ENCODE data around the gene KRTAP9-3.
"Not testable (repeated sequence)": the region's sequence is repeated elsewhere in the genome, so short reads cannot be mapped to it uniquely, and the experiment has no call there.

KRTAP9-3 gene

DNA sequence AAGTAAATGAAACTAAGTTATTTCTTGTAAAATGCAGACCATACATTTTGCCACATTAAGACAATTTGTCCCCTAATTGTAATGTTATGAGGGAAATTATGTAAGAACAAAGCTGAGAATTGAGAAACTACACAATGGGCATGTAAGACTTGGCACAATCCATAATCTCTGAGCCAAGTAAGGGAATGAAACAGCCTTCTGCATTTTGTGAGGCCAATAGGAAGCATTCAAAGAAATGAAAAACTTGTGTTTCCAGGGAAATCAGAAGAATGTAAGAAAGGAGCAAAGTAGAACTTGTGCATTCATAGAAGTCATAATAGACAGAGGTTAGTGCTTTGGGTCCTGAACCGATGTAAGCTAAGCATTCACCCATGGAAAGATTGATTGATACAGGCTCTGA is 19.0 kb downstream of the KRTAP9-3 start:
- DNase-seq, result no peak

DNA sequence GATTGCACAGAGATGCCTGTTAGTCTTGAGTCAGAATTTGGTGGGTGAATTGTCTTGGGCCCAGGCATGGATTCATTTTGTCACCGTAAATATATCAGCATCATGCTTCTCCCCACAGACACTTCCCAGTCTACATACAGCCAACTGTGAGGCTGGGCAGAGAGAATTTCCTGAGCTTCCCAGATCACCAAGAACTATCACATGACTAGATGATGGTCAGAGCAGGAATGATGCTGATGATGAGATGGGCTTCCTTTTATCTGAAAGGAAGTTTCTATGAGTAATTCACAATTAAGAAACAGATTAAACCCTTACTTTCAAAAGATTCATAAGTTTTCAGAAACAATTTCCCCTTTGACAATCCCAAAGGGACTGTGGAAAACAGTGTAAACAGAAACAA is 22.6 kb downstream of the KRTAP9-3 start:
- DNase-seq, result no peak

DNA sequence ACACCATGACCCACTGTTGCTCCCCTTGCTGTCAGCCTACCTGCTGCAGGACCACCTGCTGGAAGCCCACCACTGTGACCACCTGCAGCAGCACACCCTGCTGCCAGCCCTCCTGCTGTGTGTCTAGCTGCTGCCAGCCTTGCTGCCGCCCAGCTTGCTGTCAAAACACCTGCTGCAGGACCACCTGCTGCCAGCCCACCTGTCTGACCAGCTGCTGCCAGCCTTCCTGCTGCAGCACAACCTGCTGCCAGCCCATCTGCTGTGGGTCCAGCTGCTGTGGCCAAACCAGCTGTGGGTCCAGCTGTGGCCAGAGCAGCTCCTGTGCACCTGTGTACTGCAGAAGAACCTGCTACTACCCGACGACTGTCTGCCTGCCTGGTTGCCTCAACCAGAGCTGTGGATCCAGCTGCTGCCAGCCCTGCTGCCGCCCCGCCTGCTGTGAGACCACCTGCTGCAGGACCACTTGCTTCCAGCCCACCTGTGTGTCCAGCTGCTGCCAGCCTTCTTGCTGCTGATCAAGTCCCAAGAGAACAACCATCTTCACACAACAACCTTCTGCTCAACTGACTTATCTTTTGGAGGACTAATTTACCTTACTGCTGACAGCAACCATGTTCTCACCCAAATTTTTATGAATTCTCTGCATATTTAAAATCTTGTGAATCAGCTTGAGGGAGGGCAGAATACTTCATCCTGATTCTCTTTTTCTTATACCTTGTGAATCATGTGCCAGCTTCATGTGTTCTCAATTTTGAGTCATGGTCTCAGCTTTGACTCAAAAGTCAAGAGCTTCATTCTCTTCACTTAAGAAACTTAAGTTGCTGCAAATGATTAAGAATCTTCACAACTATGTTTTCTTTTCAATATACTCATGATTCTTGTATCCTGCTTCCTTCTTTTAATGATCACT is 23.4 kb downstream of the KRTAP9-3 start, which contains the start of gene KRTAP9-9:
Gene KRTAP9-9, plus strand, starts transcription at position 4 of the 910 bp plus-strand sequence.
- DNase-seq, result not testable (repeated sequence)

DNA sequence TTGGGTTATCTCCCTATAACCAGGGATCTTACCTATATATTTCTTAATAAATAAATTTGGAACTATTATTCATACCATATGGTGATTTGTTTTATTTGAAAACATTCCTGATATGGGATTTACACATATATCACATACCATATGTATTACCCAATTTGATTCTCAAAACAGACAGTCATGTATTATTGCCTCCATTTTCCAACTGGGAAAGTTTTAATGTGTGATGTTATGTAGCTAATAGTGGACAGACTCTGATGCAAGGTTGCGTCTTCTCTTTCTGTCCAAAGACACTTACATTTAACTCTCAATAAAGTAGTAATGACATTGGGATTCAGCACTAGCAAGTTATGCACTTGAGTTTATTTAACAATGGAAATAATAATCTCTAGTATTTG is 24.0 kb downstream of the KRTAP9-3 start:
- no peak for DNase-seq

DNA sequence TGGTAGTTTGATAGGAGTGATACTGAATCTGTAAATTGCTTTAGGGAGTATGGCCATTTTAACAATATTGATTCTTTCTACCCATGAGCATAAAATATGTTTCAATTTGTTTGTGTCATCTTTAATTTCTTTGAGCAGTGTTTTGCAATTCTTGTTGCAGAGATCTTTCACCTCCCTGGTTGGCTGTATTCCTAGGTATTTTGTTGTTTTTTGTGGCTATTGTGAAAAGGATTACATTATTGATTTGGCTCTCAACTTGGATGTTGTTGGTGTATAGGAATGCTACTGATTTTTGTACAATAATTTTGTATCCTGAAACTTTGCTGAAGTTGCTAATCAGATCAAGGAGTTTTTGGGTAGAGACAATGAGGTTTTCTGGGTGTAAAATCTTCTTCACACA is 26.2 kb downstream of the KRTAP9-3 start:
- no peak for DNase-seq

DNA sequence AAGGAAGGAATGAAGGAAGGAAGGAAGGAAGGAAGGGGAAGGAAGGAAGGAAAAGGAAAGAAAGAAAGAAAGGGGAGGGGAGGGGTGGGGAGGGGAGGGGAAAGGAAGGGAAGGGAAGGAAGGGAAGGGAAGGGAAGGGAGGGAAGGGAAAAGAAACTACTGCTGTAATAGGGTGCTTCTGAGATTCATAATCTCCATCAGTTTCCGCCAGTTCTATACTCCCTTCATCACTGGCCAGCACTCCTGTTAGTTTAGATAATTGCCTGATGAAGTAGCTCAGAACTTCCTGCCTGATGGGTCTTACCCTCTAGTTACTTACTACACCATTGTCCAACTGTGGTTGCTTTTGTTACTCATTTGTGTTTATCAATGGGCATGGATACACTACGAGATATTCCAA is 31.0 kb downstream of the KRTAP9-3 start:
- no peak for DNase-seq

DNA sequence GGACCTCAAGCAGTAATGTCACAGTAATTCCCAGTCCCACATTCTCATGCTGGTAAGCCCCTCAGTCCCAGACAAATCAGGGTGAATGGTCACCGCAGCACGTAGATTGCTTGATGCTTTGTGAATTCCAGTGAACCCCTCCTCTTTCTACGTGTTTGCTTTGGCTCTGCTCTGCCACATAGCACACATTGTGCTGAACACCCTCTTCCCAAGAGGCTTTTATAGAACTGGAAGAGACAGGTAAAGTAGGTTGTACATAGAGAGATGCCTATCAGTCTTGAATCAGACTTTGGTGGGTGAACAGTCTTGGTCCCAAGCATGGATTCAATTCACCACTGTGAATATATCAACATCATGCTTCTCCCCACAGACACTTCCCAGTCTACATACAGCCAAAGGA is 32.4 kb downstream of the KRTAP9-3 start:
- no peak for DNase-seq

DNA sequence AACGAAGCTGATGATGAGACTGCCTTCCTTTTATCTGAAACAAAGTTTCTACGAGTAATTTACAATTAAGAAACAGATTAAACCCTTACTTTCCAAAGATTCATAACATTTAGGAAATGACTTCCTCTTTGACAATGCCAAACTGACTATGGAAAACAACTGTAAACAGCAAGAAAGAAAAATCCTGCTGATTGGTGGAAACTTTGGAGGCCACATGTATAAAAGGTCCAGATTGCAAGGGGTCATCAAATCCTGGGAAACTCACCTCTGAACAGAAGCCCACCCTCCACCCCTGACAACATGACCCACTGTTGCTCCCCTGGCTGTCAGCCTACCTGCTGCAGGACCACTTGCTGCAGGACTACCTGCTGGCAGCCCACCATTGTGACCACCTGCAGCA is 32.8 kb downstream of the KRTAP9-3 start, which contains the start of gene KRTAP9-6:
Gene KRTAP9-6, plus strand, starts transcription at position 301 of the 400 bp plus-strand sequence. Its CDS starts 0 bp downstream, at position 301.
- no peak for DNase-seq

DNA sequence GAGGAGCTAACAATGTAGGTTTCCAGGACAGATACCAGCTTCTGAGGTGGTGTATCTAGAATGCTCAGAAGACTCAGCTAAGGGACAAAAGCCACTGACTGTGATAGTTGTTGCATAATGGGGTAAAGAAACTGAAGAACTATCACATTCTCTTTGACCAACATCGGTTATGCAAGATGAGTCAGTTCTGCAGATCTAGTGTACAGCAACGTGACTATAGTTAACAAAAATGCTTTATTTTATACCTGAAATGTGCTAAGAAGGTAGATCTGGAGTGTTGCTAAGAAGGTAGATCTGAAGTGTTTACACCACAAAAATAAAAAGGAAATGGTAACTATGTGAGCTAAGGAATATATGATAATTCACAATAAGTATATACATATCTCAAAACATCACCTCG is 35.5 kb downstream of the KRTAP9-3 start:
- DNase-seq, result no peak

DNA sequence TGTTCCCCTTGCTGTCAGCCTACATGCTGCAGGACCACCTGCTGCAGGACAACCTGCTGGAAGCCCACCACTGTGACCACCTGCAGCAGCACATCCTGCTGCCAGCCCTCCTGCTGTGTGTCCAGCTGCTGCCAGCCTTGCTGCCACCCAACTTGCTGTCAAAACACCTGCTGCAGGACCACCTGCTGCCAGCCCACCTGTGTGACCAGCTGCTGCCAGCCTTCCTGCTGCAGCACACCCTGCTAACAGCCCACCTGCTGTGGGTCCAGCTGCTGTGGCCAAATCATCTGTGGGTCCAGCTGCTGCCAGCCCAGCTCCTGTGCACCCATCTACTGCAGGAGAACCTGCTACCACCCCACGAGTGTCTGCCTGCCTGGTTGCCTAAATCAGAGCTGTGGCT is 39.1 kb downstream of the KRTAP9-3 start:
- DNase-seq, result not testable (repeated sequence)

DNA sequence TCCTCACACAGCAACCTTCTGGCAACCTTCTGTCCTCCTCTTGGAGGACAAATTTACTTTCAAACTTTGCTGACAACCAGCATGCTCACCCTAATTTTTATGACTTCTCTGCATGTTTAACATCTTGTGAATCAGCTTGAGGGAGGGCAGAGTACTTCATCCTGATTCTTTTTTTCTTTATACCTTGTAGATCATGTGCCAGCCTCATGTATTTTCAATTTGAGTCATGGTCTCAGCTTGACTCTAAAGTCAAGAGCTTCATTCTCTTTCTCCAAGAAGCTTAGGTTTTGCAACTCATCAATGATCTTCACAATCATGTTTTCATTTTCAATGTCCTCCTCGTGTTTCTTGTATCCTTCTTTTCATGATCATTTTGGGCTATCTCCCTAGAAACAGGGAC is 39.6 kb downstream of the KRTAP9-3 start:
- DNase-seq, result no peak

DNA sequence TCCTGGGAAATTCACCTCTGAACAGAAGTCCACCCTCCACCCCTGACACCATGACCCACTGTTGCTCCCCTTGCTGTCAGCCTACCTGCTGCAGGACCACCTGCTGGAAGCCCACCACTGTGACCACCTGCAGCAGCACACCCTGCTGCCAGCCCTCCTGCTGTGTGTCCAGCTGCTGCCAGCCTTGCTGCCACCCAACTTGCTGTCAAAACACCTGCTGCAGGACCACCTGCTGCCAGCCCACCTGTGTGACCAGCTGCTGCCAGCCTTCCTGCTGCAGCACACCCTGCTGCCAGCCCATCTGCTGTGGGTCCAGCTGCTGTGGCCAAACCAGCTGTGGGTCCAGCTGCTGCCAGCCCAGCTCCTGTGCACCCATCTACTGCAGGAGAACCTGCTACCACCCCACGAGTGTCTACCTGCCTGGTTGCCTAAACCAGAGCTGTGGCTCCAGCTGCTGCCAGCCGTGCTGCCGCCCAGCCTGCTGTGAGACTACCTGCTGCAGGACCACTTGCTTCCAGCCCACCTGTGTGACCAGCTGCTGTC is 43.5 kb downstream of the KRTAP9-3 start, which contains the start of gene KRTAP9-7:
Gene KRTAP9-7, plus strand, starts transcription at position 51 of the 543 bp plus-strand sequence. Its CDS starts 0 bp downstream, at position 51.
- not testable (repeated sequence) for DNase-seq

DNA sequence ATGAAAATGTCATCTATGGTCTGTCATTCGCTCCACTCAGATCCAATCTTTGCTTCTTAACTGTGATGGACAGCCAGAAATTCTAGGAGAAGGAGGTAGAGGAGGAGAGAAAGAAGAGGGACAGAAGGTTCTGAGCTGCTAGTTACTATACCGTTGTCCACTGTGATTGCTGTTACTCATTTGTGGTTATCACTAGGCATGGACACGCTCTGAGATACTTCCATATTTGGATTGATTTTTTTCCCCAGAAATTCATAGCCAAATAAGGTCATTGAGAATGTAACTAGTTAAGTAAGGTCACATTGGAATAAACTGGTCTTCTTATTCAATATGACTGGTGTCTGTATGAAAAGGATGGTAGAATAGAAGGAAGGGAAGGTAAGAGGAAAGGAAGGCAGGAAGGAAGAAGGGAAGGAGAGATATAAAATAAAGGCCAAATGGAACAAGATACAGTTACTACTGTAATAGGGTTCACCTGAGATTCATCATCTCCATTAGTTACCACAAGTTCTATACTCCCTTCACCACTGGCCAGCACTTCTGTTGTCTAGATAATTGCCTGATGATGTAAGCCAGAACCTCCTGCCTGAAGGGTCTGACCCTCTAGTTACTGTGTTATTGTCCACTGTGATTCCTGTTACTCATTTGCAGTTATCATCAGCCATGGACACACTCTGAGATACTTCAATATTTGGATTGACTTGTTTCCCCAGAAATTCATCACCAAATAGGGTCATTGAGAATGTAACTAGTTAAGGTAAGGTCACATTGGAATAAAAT is 46.1 kb downstream of the KRTAP9-3 start:
- no peak for DNase-seq
